ENCODE measurements around the gene GALNT13. TPM values are rescaled to one million over a fixed set of nuclear protein-coding genes. Genes with fewer than 3 reads are reported as not detected.

Gene GALNT13
- total RNA-seq, 2 experiments from 2014 or later = not detected

GRCh38 chr2:154336201-154336600 lies 464.5 kb downstream of the GALNT13 start:
- DNase-seq (ENCODE audit: low spot score) = no peak
- Histone ChIP-seq H3K9me3 (ENCODE audit: low read length) (no peaks in the 10 kb centered on the region), H3K36me3 (ENCODE audit: insufficient read depth, low read length) (no peaks in the 10 kb centered on the region), H3K79me2 (ENCODE audit: insufficient read depth, low read depth, low read length) (no peaks in the 10 kb centered on the region), H3K4me3 (ENCODE audit: low read depth, low read length, poor library complexity, severe bottlenecking) (no peak overlapping the region), H3K4me2 (ENCODE audit: low read length) (no peak overlapping the region), H3K27ac (ENCODE audit: low read depth, low read length, poor library complexity, severe bottlenecking) (no peak overlapping the region), H3K4me1 (ENCODE audit: insufficient read depth, low read length, poor library complexity, severe bottlenecking) (no peaks in the 10 kb centered on the region), H4K20me1 (ENCODE audit: insufficient read depth, low read length) (no peaks in the 10 kb centered on the region), H3K9me2 (ENCODE audit: insufficient read depth, low read length) (no peaks in the 10 kb centered on the region), H2AFZ (ENCODE audit: low read length) (no peak overlapping the region)
- no peak for TF ChIP-seq CTCF (conservative IDR thresholded peaks at IDR 0.05; ENCODE audit: low read length)
- no peak for TF ChIP-seq EZH2phosphoT487 (IDR thresholded peaks at IDR 0.05; ENCODE audit: borderline replicate concordance, low read depth, low read length)
- ChIA-PET POLR2A (no interaction called here), CTCF (ENCODE audit: unreplicated experiment) (no interaction called here)
- BruUV-seq (replicated peaks) = no TSS peak
- intact Hi-C loops (cut with micrococcal nuclease; ENCODE audit: unreplicated experiment) = no loop called here

- Histone ChIP-seq H3K36me3 (ENCODE audit: insufficient read depth, low read length) (no peaks in the 10 kb centered on the region), H3K4me3 (ENCODE audit: low read depth, low read length, poor library complexity, severe bottlenecking) (no peak overlapping the region), H3K9me2 (ENCODE audit: insufficient read depth, low read length) (no peaks in the 10 kb centered on the region), H3K4me2 (ENCODE audit: low read length) (no peak overlapping the region), H4K20me1 (ENCODE audit: insufficient read depth, low read length) (no peaks in the 10 kb centered on the region), H3K79me2 (ENCODE audit: insufficient read depth, low read depth, low read length) (no peaks in the 10 kb centered on the region), H2AFZ (ENCODE audit: low read length) (no peak overlapping the region), H3K27ac (ENCODE audit: low read depth, low read length, poor library complexity, severe bottlenecking) (no peak overlapping the region), H3K4me1 (ENCODE audit: insufficient read depth, low read length, poor library complexity, severe bottlenecking) (no peaks in the 10 kb centered on the region), H3K9me3 (ENCODE audit: low read length) (no peaks in the 10 kb centered on the region)
- CTCF ChIA-PET (ENCODE audit: unreplicated experiment) = no interaction called here
- BruUV-seq (replicated peaks) = no TSS peak
- TF ChIP-seq EZH2phosphoT487 (IDR thresholded peaks at IDR 0.05; ENCODE audit: borderline replicate concordance, low read depth, low read length) (no peak), CTCF (conservative IDR thresholded peaks at IDR 0.05; ENCODE audit: low read length) (no peak)
- intact Hi-C loops (cut with micrococcal nuclease; ENCODE audit: unreplicated experiment) = no loop called here
- POLR2A ChIA-PET = interaction anchor here (0.6 to 1.3 kb wide), 2 partner anchors 14 to 1909 kb away, joined by 3 to 5 read pairs; no protein-coding TSS in a partner anchor
- DNase-seq (ENCODE audit: low spot score) = no peak
Measured at GRCh38 chr2:154338352-154338967, 466.7 kb downstream of the GALNT13 start.

GRCh38 chr2:154343282-154343681 lies 471.6 kb downstream of the GALNT13 start:
- intact Hi-C loops (cut with micrococcal nuclease; ENCODE audit: unreplicated experiment) = no loop called here
- H4K20me1 ChIP-seq (ENCODE audit: insufficient read depth, low read length) = no peaks in the 10 kb centered on the region
- POLR2A ChIA-PET = interaction anchor here (1.3 kb wide), 1 partner anchor 9 kb away, joined by 4 read pairs; no protein-coding TSS in a partner anchor
- CTCF ChIA-PET (ENCODE audit: unreplicated experiment) = interaction anchor here (0.6 kb wide), 1 partner anchor 9 kb away, joined by 3 read pairs; no protein-coding TSS in a partner anchor
- no peaks in the 10 kb centered on the region for H3K9me2 ChIP-seq (ENCODE audit: insufficient read depth, low read length)
- no peak overlapping the region for H3K4me2 ChIP-seq (ENCODE audit: low read length)
- TF ChIP-seq CTCF (conservative IDR thresholded peaks at IDR 0.05; ENCODE audit: low read length) (no peak), EZH2phosphoT487 (IDR thresholded peaks at IDR 0.05; ENCODE audit: borderline replicate concordance, low read depth, low read length) (no peak)
- H3K27ac ChIP-seq (ENCODE audit: low read depth, low read length, poor library complexity, severe bottlenecking) = no peak overlapping the region
- no peaks in the 10 kb centered on the region for H3K79me2 ChIP-seq (ENCODE audit: insufficient read depth, low read depth, low read length)
- no peaks in the 10 kb centered on the region for H3K9me3 ChIP-seq (ENCODE audit: low read length)
- H3K4me3 ChIP-seq (ENCODE audit: low read depth, low read length, poor library complexity, severe bottlenecking) = no peak overlapping the region
- no peak for DNase-seq (ENCODE audit: low spot score)
- no peak overlapping the region for H2AFZ ChIP-seq (ENCODE audit: low read length)
- no peaks in the 10 kb centered on the region for H3K36me3 ChIP-seq (ENCODE audit: insufficient read depth, low read length)
- no TSS peak for BruUV-seq (replicated peaks)
- H3K4me1 ChIP-seq (ENCODE audit: insufficient read depth, low read length, poor library complexity, severe bottlenecking) = no peaks in the 10 kb centered on the region

Measured in OCI-LY7 (cell line).